ENCODE data around the gene OR11H7. TPM values are rescaled to one million over a fixed set of nuclear protein-coding genes. Genes with fewer than 3 reads are reported as not detected.

Gene OR11H7
- total and polyA plus RNA-seq, 8 donors = not detected

DNA sequence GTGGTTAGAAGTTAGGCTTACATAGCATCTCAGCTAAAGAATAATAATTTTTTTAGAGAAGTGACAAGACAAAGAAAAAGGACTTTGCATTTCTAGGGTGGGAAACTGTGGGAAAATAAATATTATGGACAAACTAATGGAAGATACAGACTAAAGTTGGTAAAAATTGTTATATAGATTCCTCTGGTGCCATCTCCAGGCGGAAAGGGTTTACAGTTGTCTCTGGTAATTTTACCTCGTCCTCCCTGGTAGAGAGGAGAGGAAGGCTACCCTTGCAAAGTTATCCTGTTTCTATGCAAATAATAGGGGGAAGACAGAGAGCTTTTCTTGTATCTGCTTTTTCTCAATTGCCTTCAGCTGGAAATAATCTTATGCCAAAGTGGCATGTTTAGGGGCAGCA, 32.9 kb upstream of the OR11H7 start:
- Histone ChIP-seq H3K36me3 (no peaks in the 10 kb centered on the region), H3K27me3 (no peaks in the 10 kb centered on the region), H3K27ac (no peak overlapping the region), H3K9me3 (no peaks in the 10 kb centered on the region), H3K4me1 (no peaks in the 10 kb centered on the region), H3K4me3 (no peak overlapping the region)
- WGBS, 5 donors = 22 to 61% (median 26%) methylated on average over 2 of the region's 2 CpGs
- intact Hi-C loops (cut with DNase I; ENCODE audit: low total_unique reads) = no loop called here
- TF ChIP-seq POLR2AphosphoS5 (IDR thresholded peaks at IDR 0.05) (no peak), EP300 (IDR thresholded peaks at IDR 0.05) (no peak), POLR2A (IDR thresholded peaks at IDR 0.05) (no peak)
- TF ChIP-seq, protein P1, sequence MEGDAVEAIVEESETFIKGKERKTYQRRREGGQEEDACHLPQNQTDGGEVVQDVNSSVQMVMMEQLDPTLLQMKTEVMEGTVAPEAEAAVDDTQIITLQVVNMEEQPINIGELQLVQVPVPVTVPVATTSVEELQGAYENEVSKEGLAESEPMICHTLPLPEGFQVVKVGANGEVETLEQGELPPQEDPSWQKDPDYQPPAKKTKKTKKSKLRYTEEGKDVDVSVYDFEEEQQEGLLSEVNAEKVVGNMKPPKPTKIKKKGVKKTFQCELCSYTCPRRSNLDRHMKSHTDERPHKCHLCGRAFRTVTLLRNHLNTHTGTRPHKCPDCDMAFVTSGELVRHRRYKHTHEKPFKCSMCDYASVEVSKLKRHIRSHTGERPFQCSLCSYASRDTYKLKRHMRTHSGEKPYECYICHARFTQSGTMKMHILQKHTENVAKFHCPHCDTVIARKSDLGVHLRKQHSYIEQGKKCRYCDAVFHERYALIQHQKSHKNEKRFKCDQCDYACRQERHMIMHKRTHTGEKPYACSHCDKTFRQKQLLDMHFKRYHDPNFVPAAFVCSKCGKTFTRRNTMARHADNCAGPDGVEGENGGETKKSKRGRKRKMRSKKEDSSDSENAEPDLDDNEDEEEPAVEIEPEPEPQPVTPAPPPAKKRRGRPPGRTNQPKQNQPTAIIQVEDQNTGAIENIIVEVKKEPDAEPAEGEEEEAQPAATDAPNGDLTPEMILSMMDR (IDR thresholded peaks at IDR 0.05) = no peak
- no peak for DNase-seq

DNA sequence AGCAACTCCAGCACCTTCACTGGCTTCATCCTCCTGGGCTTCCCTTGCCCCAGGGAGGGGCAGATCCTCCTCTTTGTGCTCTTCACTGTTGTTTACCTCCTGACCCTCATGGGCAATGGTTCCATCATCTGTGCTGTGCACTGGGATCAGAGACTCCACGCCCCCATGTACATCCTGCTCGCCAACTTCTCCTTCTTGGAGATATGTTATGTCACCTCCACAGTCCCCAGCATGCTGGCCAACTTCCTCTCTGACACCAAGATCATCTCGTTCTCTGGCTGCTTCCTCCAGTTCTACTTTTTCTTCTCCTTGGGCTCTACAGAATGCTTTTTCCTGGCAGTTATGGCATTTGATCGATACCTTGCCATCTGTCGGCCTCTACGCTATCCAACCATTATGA, 31.3 kb upstream of the OR11H7 start:
- no peak overlapping the region for H3K4me3 ChIP-seq
- no peak for TF ChIP-seq EP300 (IDR thresholded peaks at IDR 0.05)
- no peak for TF ChIP-seq POLR2A (IDR thresholded peaks at IDR 0.05)
- TF ChIP-seq, protein P1 (IDR thresholded peaks at IDR 0.05) = no peak
- TF ChIP-seq POLR2AphosphoS5 (IDR thresholded peaks at IDR 0.05) = no peak
- no peaks in the 10 kb centered on the region for H3K4me1 ChIP-seq
- no peak for DNase-seq
- H3K9me3 ChIP-seq = no peaks in the 10 kb centered on the region
- WGBS, 5 donors = 71 to 88% (median 79%) methylated on average over 5 to 6 of the region's 6 CpGs
- H3K36me3 ChIP-seq = no peaks in the 10 kb centered on the region
- intact Hi-C loops (cut with DNase I; ENCODE audit: low total_unique reads) = no loop called here
- H3K27ac ChIP-seq = no peak overlapping the region
- no peaks in the 10 kb centered on the region for H3K27me3 ChIP-seq

GRCh38 chr14:20198991-20199390, 29.8 kb upstream of the OR11H7 start:
- no peaks in the 10 kb centered on the region for H3K4me1 ChIP-seq
- intact Hi-C loops (cut with DNase I; ENCODE audit: low total_unique reads) = no loop called here
- H3K9me3 ChIP-seq = no peaks in the 10 kb centered on the region
- no peak for DNase-seq
- TF ChIP-seq EP300 (IDR thresholded peaks at IDR 0.05) (no peak), POLR2AphosphoS5 (IDR thresholded peaks at IDR 0.05) (no peak), POLR2A (IDR thresholded peaks at IDR 0.05) (no peak)
- TF ChIP-seq, protein P1 (IDR thresholded peaks at IDR 0.05) = no peak
- H3K27me3 ChIP-seq = no peaks in the 10 kb centered on the region
- no peaks in the 10 kb centered on the region for H3K36me3 ChIP-seq
- no peak overlapping the region for H3K4me3 ChIP-seq
- no peak overlapping the region for H3K27ac ChIP-seq
- 60 to 65% (median 64%) methylated on average over 5 of the region's 5 CpGs for WGBS, 5 donors

- no peaks in the 10 kb centered on the region for H3K27me3 ChIP-seq
- WGBS, 5 donors = 52 to 64% (median 60%) methylated on average over 3 of the region's 3 CpGs
- H3K4me1 ChIP-seq = no peaks in the 10 kb centered on the region
- no peak for TF ChIP-seq POLR2A (IDR thresholded peaks at IDR 0.05)
- no peak for TF ChIP-seq EP300 (IDR thresholded peaks at IDR 0.05)
- TF ChIP-seq, protein P1 (IDR thresholded peaks at IDR 0.05) = no peak
- no peak for TF ChIP-seq POLR2AphosphoS5 (IDR thresholded peaks at IDR 0.05)
- H3K27ac ChIP-seq = no peak overlapping the region
- no peak overlapping the region for H3K4me3 ChIP-seq
- H3K9me3 ChIP-seq = no peaks in the 10 kb centered on the region
- no peak for DNase-seq
- intact Hi-C loops (cut with DNase I; ENCODE audit: low total_unique reads) = no loop called here
- H3K36me3 ChIP-seq = no peaks in the 10 kb centered on the region
Observed at GRCh38 chr14:20204721-20205120, 24.1 kb upstream of the OR11H7 start.

Measured in stomach (tissue), 9 donors.